H1 (cell line): ENCODE data around the gene ABCD1. TPM values are rescaled to one million over a fixed set of nuclear protein-coding genes. Genes with fewer than 3 reads are reported as not detected.

ENCODE experiments used
- CTCF ChIA-PET: fragments of 300-600 bp; sonication (Branson Sonifier 250); formaldehyde crosslinking; loops from one replicate; lab custom pipeline; 2021; ENCODE audit not compliant: partially characterized antibody; lab: Charles Lee
- POLR2A ChIA-PET: fragments of 300-600 bp; sonication (Branson Sonifier 250); formaldehyde crosslinking; loops from one replicate; lab custom pipeline; 2021; ENCODE audit warnings: inconsistent platforms; ENCODE audit not compliant: partially characterized antibody; lab: Charles Lee
- DNase-seq, 2 experiments: peaks; one replicate each; pipeline versions ENCODE4 v3.0.0 to v3.0.0-alpha.2; 2010 to 2022; ENCODE audit warnings: low spot score in 2 of 2, low read depth in 1 of 2, mixed read lengths in 1 of 2
- FAIRE-seq: peaks from 2 replicates; lab custom pipeline; 2011; peaks lifted over from hg19 to GRCh38; lab: Jason Lieb, UNC
- H2AFZ ChIP-seq: 2 replicates; pipeline ENCODE4 v1.8.1; 2012; ENCODE audit warnings: low read length, inconsistent platforms
- H2AK5ac ChIP-seq: 2 replicates; pipeline ENCODE4 v1.6.1; 2013; ENCODE audit warnings: low read depth, low read length
- H2BK120ac ChIP-seq: replicated peaks from 2 replicates; pipeline ENCODE3; 2013; ENCODE audit warnings: low read depth, low read length, inconsistent platforms
- H2BK12ac ChIP-seq: 2 replicates; pipeline ENCODE4 v1.6.1; 2013; ENCODE audit warnings: low read depth, low read length
- H2BK15ac ChIP-seq: 2 replicates; pipeline ENCODE4 v1.6.1; 2013; ENCODE audit warnings: low read length
- H2BK20ac ChIP-seq: 2 replicates; pipeline ENCODE4 v1.6.1; 2013; ENCODE audit warnings: low read length
- H2BK5ac ChIP-seq: 2 replicates; pipeline ENCODE4 v1.6.1; 2013; ENCODE audit warnings: low read depth, low read length
- H3K14ac ChIP-seq: 2 replicates; pipeline ENCODE4 v1.6.1; 2013; ENCODE audit warnings: inconsistent platforms; ENCODE audit not compliant: insufficient read length
- H3K18ac ChIP-seq: 2 replicates; pipeline ENCODE4 v1.6.1; 2013; ENCODE audit warnings: low read length; ENCODE audit errors: extremely low read depth
- H3K23ac ChIP-seq: 2 replicates; pipeline ENCODE4 v1.6.1; 2013; ENCODE audit warnings: inconsistent platforms; ENCODE audit not compliant: insufficient read length
- H3K23me2 ChIP-seq: 2 replicates; pipeline ENCODE4 v1.6.1; 2013; ENCODE audit warnings: low read depth, low read length
- H3K27ac ChIP-seq: 2 replicates; pipeline ENCODE4 v1.6.1; 2011; ENCODE audit warnings: low read depth, low read length, inconsistent platforms
- H3K27me3 ChIP-seq, 4 experiments: replicated peaks in 1 of 4; 1 replicate in 1 of 4; 2 replicates in 3 of 4; pipeline versions ENCODE4 v1.6.1 to v1.8.1; 2011 to 2013; ENCODE audit warnings: low read length in 3 of 4, mild to moderate bottlenecking in 3 of 4, inconsistent platforms in 2 of 4, mixed read lengths in 2 of 4, moderate library complexity in 1 of 4; ENCODE audit not compliant: control insufficient read depth in 3 of 4, insufficient read depth in 3 of 4; ENCODE audit errors: extremely low read depth in 1 of 4
- H3K36me3 ChIP-seq, 4 experiments: 2 replicates each; pipeline versions ENCODE4 v1.6.1 to v1.8.1; 2011 to 2013; ENCODE audit warnings: mild to moderate bottlenecking in 4 of 4, low read length in 3 of 4, moderate library complexity in 2 of 4, control low read depth in 1 of 4, inconsistent platforms in 1 of 4; ENCODE audit not compliant: insufficient read depth in 4 of 4, control insufficient read depth in 2 of 4
- H3K4ac ChIP-seq: replicated peaks from 2 replicates; pipeline ENCODE3; 2013; ENCODE audit warnings: low read length, low read depth, mixed read lengths, inconsistent platforms; ENCODE audit not compliant: insufficient read length
- H3K4me1 ChIP-seq, 4 experiments: replicated peaks in 1 of 4; 1 replicate in 1 of 4; 2 replicates in 3 of 4; pipeline versions ENCODE4 v1.6.1 to v1.8.1; 2011 to 2013; ENCODE audit warnings: low read length in 3 of 4, inconsistent platforms in 2 of 4, mixed read lengths in 1 of 4; ENCODE audit not compliant: insufficient read depth in 4 of 4, control insufficient read depth in 3 of 4
- H3K4me2 ChIP-seq, 2 experiments: 2 replicates each; pipeline versions ENCODE4 v1.6.1 to v1.8.1; 2011 to 2013; ENCODE audit warnings: low read depth in 2 of 2, low read length in 2 of 2, control low read depth in 1 of 2, inconsistent platforms in 1 of 2, mild to moderate bottlenecking in 1 of 2; ENCODE audit not compliant: insufficient read depth in 1 of 2
- H3K4me3 ChIP-seq, 4 experiments: fragments of 200-600, 300-600 bp in 1 of 4; sonication (generic), shearing (Covaris generic), sonication (Bioruptor Twin) in 1 of 4; 2 replicates each; pipeline versions ENCODE4 v1.5.1 to v1.8.1; 2011 to 2016; ENCODE audit warnings: low read length in 4 of 4, low read depth in 3 of 4, control low read depth in 2 of 4, inconsistent platforms in 2 of 4, mild to moderate bottlenecking in 2 of 4, mixed read lengths in 1 of 4, moderate library complexity in 1 of 4; ENCODE audit not compliant: insufficient read depth in 2 of 4; ENCODE audit errors: extremely low read depth in 1 of 4
- H3K56ac ChIP-seq: replicated peaks from 2 replicates; pipeline ENCODE3; 2013; ENCODE audit warnings: low read depth, mild to moderate bottlenecking, mixed read lengths, low read length, inconsistent platforms; ENCODE audit not compliant: insufficient read length
- H3K79me1 ChIP-seq: 2 replicates; pipeline ENCODE4 v1.6.1; 2013; ENCODE audit warnings: low read depth, low read length, control low read depth
- H3K79me2 ChIP-seq, 2 experiments: 2 replicates each; pipeline versions ENCODE4 v1.6.1 to v1.8.1; 2012 to 2013; ENCODE audit warnings: low read length in 2 of 2, mild to moderate bottlenecking in 2 of 2, inconsistent platforms in 1 of 2; ENCODE audit not compliant: insufficient read depth in 2 of 2, control insufficient read depth in 1 of 2
- H3K9ac ChIP-seq, 4 experiments: replicated peaks in 1 of 4; 1 replicate in 1 of 4; 2 replicates in 3 of 4; pipeline versions ENCODE4 v1.6.1 to v1.8.1; 2011 to 2013; ENCODE audit warnings: low read depth in 3 of 4, low read length in 3 of 4, control low read depth in 2 of 4, mild to moderate bottlenecking in 2 of 4, moderate library complexity in 2 of 4, inconsistent platforms in 1 of 4; ENCODE audit errors: extremely low read depth in 1 of 4
- H3K9me3 ChIP-seq, 2 experiments: 2 replicates each; pipeline versions ENCODE4 v1.6.1 to v1.8.1; 2012 to 2013; ENCODE audit warnings: mild to moderate bottlenecking in 2 of 2, moderate library complexity in 2 of 2, control low read depth in 1 of 2, inconsistent platforms in 1 of 2, low read depth in 1 of 2, low read length in 1 of 2, mixed read lengths in 1 of 2; ENCODE audit not compliant: insufficient read depth in 2 of 2
- H4K20me1 ChIP-seq, 2 experiments: replicated peaks in 1 of 2; 2 replicates each; pipeline versions ENCODE3 to v1.8.1; 2011 to 2013; ENCODE audit warnings: inconsistent platforms in 2 of 2, low read length in 2 of 2, mild to moderate bottlenecking in 1 of 2; ENCODE audit not compliant: insufficient read depth in 2 of 2, control insufficient read depth in 1 of 2
- H4K5ac ChIP-seq: 2 replicates; pipeline ENCODE4 v1.6.1; 2013; ENCODE audit warnings: low read length, low read depth, mixed read lengths, inconsistent platforms; ENCODE audit not compliant: insufficient read length
- H4K8ac ChIP-seq: 2 replicates; pipeline ENCODE4 v1.8.0; 2013; ENCODE audit warnings: mild to moderate bottlenecking, moderate library complexity, low read length, inconsistent platforms; ENCODE audit not compliant: insufficient read depth; ENCODE audit errors: extremely low read depth
- H4K91ac ChIP-seq: replicated peaks from 2 replicates; pipeline ENCODE3; 2013; ENCODE audit warnings: low read length, mixed read lengths, inconsistent platforms; ENCODE audit not compliant: insufficient read length
- BCL11A ChIP-seq, 2 experiments: IDR thresholded peaks; one replicate each; pipeline ENCODE4 v1.6.1; 2011; ENCODE audit warnings: low read depth in 2 of 2, low read length in 2 of 2, mild to moderate bottlenecking in 2 of 2
- CHD2 ChIP-seq: IDR thresholded peaks from 2 replicates; pipeline ENCODE4 v1.6.1; 2012; ENCODE audit warnings: low read length, improper control_type of control experiment
- JUN ChIP-seq: IDR thresholded peaks from 2 replicates; pipeline ENCODE4 v1.6.1; 2011; ENCODE audit warnings: low read depth, mild to moderate bottlenecking, improper control_type of control experiment, low read length
- NRF1 ChIP-seq: IDR thresholded peaks from 2 replicates; pipeline ENCODE4 v1.6.1; 2011; ENCODE audit warnings: mild to moderate bottlenecking, low read depth, low read length, improper control_type of control experiment
- RFX5 ChIP-seq: IDR thresholded peaks from 2 replicates; pipeline ENCODE4 v1.6.1; 2011; ENCODE audit warnings: low read depth, low read length, improper control_type of control experiment, borderline replicate concordance
- TAF7 ChIP-seq: optimal IDR thresholded peaks from 2 replicates; pipeline ENCODE3; 2011; ENCODE audit warnings: low read depth, mild to moderate bottlenecking, inconsistent platforms, low read length, moderate library complexity, borderline replicate concordance
- TCF12 ChIP-seq: IDR thresholded peaks from 2 replicates; pipeline ENCODE4 v1.6.1; 2011; ENCODE audit warnings: low read depth, mild to moderate bottlenecking, low read length
- WGBS, 2 experiments: shearing (Covaris generic) in 1 of 2; methylation state at CpG; one replicate each; pipeline versions ENCODE4 v1.1.6 to v1.1.7; 2013 to 2015; ENCODE audit warnings: low lambda C conversion rate in 2 of 2, mixed read lengths in 2 of 2, inconsistent platforms in 1 of 2, low coverage in 1 of 2, missing lambda C conversion rate in 1 of 2; ENCODE audit not compliant: insufficient replicate concordance in 2 of 2, insufficient coverage in 1 of 2, insufficient read length in 1 of 2; ENCODE audit errors: extremely low coverage in 1 of 2, missing lambda C conversion rate in 1 of 2; 5-methylcytosine and 5-hydroxymethylcytosine counted together
- polyA plus RNA-seq, 7 experiments: library from polyadenylated mRNA; depleted of rRNA in 3 of 7; stranded (reverse) in 5 of 7; unstranded in 2 of 7; fragments of >200 nt in 5 of 7; fragments of 200-250 nt in 2 of 7; gene quantifications; 1 replicate in 5 of 7; 2 replicates in 1 of 7; 4 replicates in 1 of 7; pipeline versions ENCODE4 v1.2.1 to v1.2.3, GENCODE V29; 2011 to 2013; ENCODE audit warnings: missing spikeins in 2 of 7, mixed read lengths in 2 of 7
- total RNA-seq: library from RNA; stranded (reverse); fragmentation: NEBNext Ultra II Directional; extraction: Animal tissue kit (Norgen Biotek cat#: 25700); gene quantifications from 2 replicates; pipeline ENCODE4 v1.2.1, GENCODE V29; 2021
- TF ChIP-seq, protein P1 (sequence below): IDR thresholded peaks from 2 replicates; pipeline ENCODE4 v1.6.1; 2012; ENCODE audit warnings: inconsistent platforms

ABCD1 gene
- total and polyA plus RNA-seq, 2 of the 8 experiments (the other 6 are each of a cell fraction or from before 2014, with no cell fraction given), result 3.1 to 6.6 TPM

- no peak for FAIRE-seq
- Histone ChIP-seq H3K4me2 (no peak overlapping the region), H2BK120ac (no peak overlapping the region), H2BK12ac (no peak overlapping the region), H3K9me3 (no peaks in the 10 kb centered on the region), H2BK20ac (no peak overlapping the region), H3K14ac (no peak overlapping the region), H2AFZ (no peak overlapping the region), H4K91ac (no peak overlapping the region), H3K23ac (no peak overlapping the region), H3K18ac (no peak overlapping the region), H2BK15ac (no peak overlapping the region), H2BK5ac (no peak overlapping the region), H3K4me3 (no peak overlapping the region), H3K79me1 (no peaks in the 10 kb centered on the region), H3K36me3 (no peaks in the 10 kb centered on the region), H4K5ac (no peak overlapping the region), H3K27me3 (no peaks in the 10 kb centered on the region), H4K8ac (no peak overlapping the region), H3K4me1 (peaks cover 0 to 3% (median 1%) of the 10 kb centered on the region in 4 experiments; a peak in 2 of 7 replicates), H4K20me1 (no peaks in the 10 kb centered on the region), H3K23me2 (no peaks in the 10 kb centered on the region), H3K9ac (no peak overlapping the region), H3K56ac (no peak overlapping the region), H3K79me2 (no peaks in the 10 kb centered on the region), H2AK5ac (no peak overlapping the region), H3K27ac (no peak overlapping the region), H3K4ac (no peak overlapping the region)
- no peak for TF ChIP-seq TAF7
- no peak for TF ChIP-seq TCF12
- no peak for TF ChIP-seq RFX5
- TF ChIP-seq BCL11A (IDR thresholded peaks at IDR 0.05; ENCODE audit: low read depth in 2 of 2, low read length in 2 of 2), result no peak
- TF ChIP-seq NRF1, result no peak
- no peak for TF ChIP-seq JUN
- TF ChIP-seq CHD2, result no peak
- TF ChIP-seq, protein P1, sequence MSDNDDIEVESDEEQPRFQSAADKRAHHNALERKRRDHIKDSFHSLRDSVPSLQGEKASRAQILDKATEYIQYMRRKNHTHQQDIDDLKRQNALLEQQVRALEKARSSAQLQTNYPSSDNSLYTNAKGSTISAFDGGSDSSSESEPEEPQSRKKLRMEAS, result no peak
- 96% methylated on average over 4 of the region's 14 CpGs; no CpG with 5 or more reads in 1 of the 2 experiments for WGBS, 2 experiments
- DNase-seq, result no peak
- ChIA-PET CTCF (interaction anchor here (1.0 kb wide), 1 partner anchor 12 kb away, joined by 4 read pairs; no protein-coding TSS in a partner anchor), POLR2A (no interaction called here)
Measured at GRCh38 chrX:153741446-153741845, 16.8 kb downstream of the ABCD1 start.
